KOPT-K1 (cell line): ENCODE measurements around the gene ISG20L2.

ENCODE experiments used
- H3K27ac ChIP-seq: fragments of 200-600 bp; sonication (generic); 2 replicates; pipeline ENCODE4 v1.5.1; 2016; ENCODE audit warnings: antibody characterized with exemption, mild to moderate bottlenecking, low read depth, low read length; ENCODE audit not compliant: poor library complexity, severe bottlenecking
- H3K36me3 ChIP-seq: fragments of 200-600 bp; sonication (generic); 2 replicates; pipeline ENCODE4 v1.5.1; 2017; ENCODE audit warnings: antibody characterized with exemption, mild to moderate bottlenecking, low read length, moderate library complexity; ENCODE audit not compliant: insufficient read depth
- H3K9me3 ChIP-seq: fragments of 200-600 bp; sonication (generic); 2 replicates; pipeline ENCODE4 v1.5.1; 2017; ENCODE audit warnings: antibody characterized with exemption, low read length, mild to moderate bottlenecking; ENCODE audit not compliant: insufficient read depth, poor library complexity, severe bottlenecking

Gene ISG20L2

DNA sequence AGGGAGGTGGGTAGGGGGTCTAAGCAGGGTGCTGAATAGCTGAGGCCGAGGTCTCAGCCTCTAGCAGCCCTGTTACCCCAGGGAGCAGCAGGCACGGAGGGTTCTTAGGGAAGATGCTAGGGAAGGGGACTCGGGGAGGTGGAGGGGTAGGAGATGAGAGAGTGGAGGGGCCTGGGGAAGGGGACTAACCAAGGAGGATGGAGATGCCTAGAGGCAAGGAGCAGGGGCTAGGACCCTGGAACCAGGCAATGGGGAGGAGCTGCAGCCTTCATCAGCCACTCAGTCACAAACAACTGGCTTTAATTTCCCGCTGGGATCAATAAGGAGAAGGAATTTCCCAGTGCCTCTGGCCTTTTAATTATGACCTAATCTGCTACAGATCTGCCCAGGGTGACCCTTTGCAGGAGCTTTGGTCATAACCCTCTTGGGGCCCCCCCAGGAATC, 20.3 kb downstream of the ISG20L2 start:
- Histone ChIP-seq H3K36me3 (no peaks in the 10 kb centered on the region), H3K27ac (no peak overlapping the region), H3K9me3 (no peaks in the 10 kb centered on the region)

DNA sequence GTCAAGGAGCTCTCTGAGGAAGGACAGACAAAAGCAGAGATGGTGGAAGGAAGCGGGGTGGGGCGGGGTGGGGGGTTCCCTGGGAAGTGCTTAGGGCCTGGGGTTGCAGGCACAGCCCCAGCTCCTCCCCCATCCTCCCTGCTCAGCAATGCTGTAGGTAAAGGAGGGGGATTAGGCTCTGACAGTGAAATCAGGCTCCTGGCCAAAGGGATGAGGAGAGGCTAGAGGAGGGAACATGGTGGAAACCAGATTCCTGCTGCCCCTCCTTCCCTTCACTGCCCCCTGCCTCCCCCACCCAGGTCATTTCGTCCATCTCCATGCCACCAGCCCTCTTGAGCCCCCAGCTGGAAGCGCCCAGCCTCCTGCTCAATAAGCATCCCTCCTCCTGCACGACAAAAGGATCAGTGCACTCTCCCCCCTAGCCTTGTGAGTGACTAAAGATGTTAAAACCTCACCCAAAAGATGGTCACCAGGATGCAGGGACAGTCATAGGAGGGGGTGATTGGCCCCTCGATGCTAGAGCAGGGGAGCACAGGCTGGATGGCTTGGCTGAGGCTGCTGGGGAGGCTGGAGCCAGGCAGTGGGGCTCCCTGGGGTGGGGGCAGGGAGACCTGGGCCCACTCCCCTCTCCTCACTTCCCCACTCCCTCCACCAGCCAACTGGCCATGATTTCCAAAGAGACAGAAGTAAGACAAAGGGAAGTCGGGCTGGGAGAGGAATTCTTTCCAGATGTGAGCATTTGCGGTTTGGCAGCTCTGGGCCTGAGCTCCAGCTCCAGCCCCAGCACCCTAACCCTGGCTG, 20.9 kb downstream of the ISG20L2 start:
- Histone ChIP-seq H3K9me3 (no peaks in the 10 kb centered on the region), H3K27ac (no peak overlapping the region), H3K36me3 (no peaks in the 10 kb centered on the region)

GRCh38 chr1:156706657-156707416, 21.7 kb downstream of the ISG20L2 start:
- H3K9me3 ChIP-seq = no peaks in the 10 kb centered on the region
- no peak overlapping the region for H3K27ac ChIP-seq
- no peaks in the 10 kb centered on the region for H3K36me3 ChIP-seq

DNA sequence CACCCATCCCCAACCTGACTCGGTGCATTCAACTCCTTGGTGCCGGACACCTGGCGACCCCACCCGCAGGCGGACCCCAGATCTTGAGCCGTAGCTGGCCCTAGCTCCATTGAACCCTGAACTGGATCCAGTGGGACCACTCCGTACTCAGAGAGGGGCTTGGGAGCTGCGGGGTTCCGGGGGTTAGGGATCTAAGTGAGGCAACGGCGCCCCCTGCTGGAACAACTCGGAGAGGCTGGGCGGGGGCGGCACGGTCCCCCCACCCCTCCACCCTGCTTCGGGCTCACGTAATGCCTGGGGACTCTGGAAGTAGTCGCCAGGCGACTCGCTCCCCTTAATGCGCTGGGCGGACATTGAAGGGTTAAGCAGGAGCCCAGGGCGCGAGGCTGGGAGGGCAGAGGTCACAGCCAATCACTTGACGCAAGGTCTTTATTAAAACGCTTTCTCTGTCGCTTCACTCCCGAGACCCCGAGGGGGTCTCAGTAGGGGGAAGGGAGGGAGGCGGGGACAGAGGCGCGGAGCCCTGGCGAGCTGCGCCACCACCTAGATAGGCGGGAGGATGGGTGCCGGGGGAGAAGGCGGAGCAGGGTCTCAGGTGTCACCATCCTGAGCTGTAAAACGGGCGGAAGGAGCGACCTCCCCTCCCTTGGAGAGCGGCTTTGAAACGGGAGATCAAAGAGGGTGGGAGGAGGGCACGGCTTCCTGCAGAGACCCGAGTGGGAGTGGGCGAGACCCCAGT, 22.5 kb downstream of the ISG20L2 start:
- no peaks in the 10 kb centered on the region for H3K9me3 ChIP-seq
- no peak overlapping the region for H3K27ac ChIP-seq
- H3K36me3 ChIP-seq = no peaks in the 10 kb centered on the region

DNA sequence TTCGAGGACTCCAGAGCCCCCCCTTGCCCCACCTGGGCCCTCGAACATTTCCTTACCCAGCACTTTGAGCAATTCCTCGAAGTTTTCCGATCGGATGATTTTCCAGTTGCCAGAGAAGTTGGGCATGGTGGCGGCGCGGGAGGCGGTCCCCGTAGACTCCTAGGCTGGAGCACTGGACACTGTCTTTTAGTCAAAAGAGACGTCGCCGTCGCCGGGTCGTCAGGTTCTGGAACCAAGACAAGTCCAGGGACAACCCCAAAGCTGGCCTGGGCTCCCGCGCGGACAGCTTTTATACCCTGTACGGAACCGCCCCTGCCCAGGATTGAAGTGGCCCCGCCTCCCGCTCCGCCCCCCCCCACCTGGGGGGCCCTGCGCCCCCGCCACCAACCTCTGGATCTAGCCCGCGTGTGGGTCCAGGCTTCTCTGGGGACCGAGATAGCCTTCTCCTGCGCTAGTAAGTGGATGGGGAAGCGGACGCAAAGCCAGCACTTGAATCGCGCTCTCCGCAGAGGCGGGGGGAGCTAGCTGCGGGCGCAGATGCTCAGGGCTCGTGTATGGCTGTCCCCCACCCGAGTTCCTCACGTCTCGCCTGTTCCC, 23.1 kb downstream of the ISG20L2 start, which contains the start of gene CRABP2:
Gene CRABP2, minus strand, starts transcription at position 263 of the 597 bp plus-strand sequence. Its CDS starts 137 bp downstream, at position 126.
- H3K36me3 ChIP-seq = no peaks in the 10 kb centered on the region
- H3K9me3 ChIP-seq = no peaks in the 10 kb centered on the region
- H3K27ac ChIP-seq = no peak within 1 kb of the TSS

GRCh38 chr1:156704930-156705320, 23.6 kb downstream of the ISG20L2 start:
- Histone ChIP-seq H3K27ac (no peak overlapping the region), H3K36me3 (no peaks in the 10 kb centered on the region), H3K9me3 (no peaks in the 10 kb centered on the region)

DNA sequence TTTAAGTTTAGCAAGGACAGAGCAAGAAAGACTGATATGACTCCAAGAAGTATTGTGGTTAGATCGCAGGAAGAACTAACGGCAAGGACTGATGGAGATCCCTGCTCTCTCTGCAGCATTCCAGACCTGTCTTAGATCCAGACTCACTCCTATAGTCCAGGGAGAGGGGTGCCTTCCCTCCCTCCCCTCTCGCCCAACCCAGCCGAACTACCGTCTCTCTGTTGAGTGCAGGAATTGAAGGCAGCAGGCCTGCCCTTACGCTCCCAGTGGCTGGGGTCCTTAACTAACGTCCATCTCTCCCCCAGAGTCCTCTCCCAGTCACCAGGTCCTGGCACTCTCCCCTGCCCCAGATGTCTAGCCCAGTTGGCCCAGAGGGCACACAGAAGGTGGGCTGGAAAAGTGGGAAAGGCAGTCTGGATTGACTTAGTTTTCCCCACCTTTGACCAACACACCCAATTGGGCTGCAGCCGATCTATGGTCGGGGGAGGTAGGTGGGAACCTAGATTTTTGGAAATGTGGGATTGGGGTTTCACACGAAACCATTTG, 24.3 kb downstream of the ISG20L2 start:
- H3K9me3 ChIP-seq = no peaks in the 10 kb centered on the region
- H3K27ac ChIP-seq = no peak overlapping the region
- H3K36me3 ChIP-seq = no peaks in the 10 kb centered on the region

GRCh38 chr1:156703741-156704140, 24.8 kb downstream of the ISG20L2 start:
- Histone ChIP-seq H3K9me3 (no peaks in the 10 kb centered on the region), H3K36me3 (no peaks in the 10 kb centered on the region), H3K27ac (no peak overlapping the region)

DNA sequence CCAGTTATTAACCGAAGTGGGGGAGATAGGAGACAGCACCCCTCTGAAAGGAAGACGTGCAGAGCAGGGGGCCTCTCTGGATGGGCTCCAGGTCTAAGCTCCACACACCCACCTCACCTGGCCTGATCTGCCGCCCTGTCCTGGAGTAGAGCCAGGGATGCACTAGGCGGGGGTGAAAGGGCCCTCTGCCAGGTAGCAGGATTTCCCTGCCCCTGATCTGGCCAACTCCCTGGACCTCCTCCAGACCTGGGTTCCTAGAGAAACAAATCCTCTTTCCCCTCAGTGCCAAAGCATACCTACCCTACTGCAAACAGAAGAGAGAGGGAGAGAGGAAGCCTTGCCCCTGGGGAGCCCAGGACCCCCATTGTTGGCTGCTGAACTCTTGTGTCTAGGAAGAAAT, 25.2 kb downstream of the ISG20L2 start:
- Histone ChIP-seq H3K27ac (no peak overlapping the region), H3K36me3 (no peaks in the 10 kb centered on the region), H3K9me3 (no peaks in the 10 kb centered on the region)

GRCh38 chr1:156700736-156701531, 27.6 kb downstream of the ISG20L2 start:
- Histone ChIP-seq H3K27ac (no peak overlapping the region), H3K36me3 (no peaks in the 10 kb centered on the region), H3K9me3 (no peaks in the 10 kb centered on the region)

GRCh38 chr1:156698995-156699394, 29.6 kb downstream of the ISG20L2 start:
- Histone ChIP-seq H3K27ac (no peak overlapping the region), H3K36me3 (no peaks in the 10 kb centered on the region), H3K9me3 (no peaks in the 10 kb centered on the region)

DNA sequence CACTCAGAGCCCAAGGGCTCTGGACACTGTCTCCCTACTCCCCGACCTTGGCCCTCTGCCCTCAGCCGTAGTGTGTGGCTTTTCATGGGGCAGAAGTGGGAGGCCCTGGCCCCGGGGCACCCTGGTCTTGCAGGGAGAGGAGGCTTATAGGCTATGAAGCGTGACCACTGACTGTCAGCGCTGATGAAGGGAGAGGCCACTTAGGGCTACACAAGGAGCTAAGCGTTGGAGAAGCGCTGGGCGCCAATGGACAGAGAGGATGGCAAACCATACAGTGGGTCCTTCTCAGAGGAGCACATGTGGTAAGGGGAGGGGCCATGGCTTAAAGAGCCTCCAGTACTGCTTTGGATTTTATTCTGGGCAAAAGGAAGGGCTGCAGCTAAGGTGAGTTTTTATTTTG, 31.1 kb downstream of the ISG20L2 start:
- Histone ChIP-seq H3K27ac (no peak overlapping the region), H3K36me3 (no peaks in the 10 kb centered on the region), H3K9me3 (no peaks in the 10 kb centered on the region)

GRCh38 chr1:156696755-156697154, 31.8 kb downstream of the ISG20L2 start:
- no peak overlapping the region for H3K27ac ChIP-seq
- H3K9me3 ChIP-seq = no peaks in the 10 kb centered on the region
- no peaks in the 10 kb centered on the region for H3K36me3 ChIP-seq

DNA sequence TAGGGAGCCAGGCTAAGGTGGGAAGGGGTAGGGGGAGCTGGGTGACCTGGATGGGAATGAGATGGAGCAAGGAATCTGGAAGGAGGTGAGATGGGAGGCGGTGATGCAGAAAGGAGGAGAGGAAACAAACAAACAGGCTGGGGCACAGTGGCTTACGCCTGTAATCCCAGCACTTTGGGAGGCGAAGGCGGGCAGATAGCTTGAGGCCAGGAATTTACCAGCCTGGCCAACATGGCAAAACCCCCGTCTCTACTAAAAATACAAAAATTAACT, 33.9 kb downstream of the ISG20L2 start:
- Histone ChIP-seq H3K9me3 (no peaks in the 10 kb centered on the region), H3K36me3 (no peaks in the 10 kb centered on the region), H3K27ac (no peak overlapping the region)
